Measurements from ENCODE around the gene KDM2B.

DNA sequence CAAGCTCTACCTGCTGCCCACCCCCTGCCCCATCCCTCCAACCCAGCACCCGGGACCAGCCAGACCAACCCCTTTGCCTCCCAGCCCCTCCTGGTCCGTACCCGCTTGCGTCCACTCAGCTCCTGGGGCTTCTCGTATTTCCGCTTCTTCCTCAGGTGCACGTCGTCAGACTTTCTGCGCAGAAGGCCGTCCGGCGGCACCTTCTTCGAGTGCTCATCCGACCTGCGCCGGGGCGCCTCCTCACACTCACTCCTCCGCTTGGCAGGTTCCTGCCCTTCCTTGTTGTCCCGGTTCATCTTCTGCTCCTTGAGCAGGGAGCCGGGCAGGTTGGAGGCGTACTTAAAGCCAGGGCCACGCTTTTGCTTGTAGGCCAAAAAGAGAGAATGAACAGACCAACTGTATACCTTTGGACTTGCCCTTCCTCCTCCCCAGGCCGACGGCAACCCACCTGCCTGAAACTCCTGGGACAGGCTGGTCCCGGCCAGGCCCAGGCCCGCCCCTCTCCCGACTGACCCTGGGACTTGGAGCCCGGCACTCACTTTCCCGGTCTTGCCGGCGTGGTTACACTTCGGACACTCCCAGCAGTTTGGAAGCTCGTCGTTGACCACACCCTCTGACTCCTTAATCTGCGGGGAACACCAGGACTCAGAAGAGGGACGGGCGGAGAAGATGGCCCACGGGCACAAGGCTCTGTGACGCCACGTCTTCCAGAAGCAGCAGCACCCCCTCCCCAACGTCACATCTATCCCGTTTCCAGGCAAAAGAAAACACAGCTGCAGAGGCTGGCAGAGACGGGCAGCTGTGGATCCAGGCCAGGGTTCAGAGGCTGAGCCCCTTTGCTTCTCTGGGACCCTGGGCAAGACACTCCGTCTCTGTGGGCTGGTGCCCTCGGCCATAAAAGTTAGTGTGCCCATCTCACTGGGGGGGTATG is 136.6 kb downstream of the KDM2B start:
- no peak for TF ChIP-seq CREB1 (CRISPR knock-in tag; IDR thresholded peaks at IDR 0.05; ENCODE audit: low read depth)
- TF ChIP-seq, protein P1, sequence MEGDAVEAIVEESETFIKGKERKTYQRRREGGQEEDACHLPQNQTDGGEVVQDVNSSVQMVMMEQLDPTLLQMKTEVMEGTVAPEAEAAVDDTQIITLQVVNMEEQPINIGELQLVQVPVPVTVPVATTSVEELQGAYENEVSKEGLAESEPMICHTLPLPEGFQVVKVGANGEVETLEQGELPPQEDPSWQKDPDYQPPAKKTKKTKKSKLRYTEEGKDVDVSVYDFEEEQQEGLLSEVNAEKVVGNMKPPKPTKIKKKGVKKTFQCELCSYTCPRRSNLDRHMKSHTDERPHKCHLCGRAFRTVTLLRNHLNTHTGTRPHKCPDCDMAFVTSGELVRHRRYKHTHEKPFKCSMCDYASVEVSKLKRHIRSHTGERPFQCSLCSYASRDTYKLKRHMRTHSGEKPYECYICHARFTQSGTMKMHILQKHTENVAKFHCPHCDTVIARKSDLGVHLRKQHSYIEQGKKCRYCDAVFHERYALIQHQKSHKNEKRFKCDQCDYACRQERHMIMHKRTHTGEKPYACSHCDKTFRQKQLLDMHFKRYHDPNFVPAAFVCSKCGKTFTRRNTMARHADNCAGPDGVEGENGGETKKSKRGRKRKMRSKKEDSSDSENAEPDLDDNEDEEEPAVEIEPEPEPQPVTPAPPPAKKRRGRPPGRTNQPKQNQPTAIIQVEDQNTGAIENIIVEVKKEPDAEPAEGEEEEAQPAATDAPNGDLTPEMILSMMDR (conservative IDR thresholded peaks at IDR 0.05; ENCODE audit: low read depth in 2 of 2), result no peak
- no peak for TF ChIP-seq EZH2phosphoT487 (IDR thresholded peaks at IDR 0.05; ENCODE audit: unreplicated experiment)
- no peak for TF ChIP-seq POLR2AphosphoS5 (IDR thresholded peaks at IDR 0.05; ENCODE audit: low read depth)
- TF ChIP-seq, protein P2, sequence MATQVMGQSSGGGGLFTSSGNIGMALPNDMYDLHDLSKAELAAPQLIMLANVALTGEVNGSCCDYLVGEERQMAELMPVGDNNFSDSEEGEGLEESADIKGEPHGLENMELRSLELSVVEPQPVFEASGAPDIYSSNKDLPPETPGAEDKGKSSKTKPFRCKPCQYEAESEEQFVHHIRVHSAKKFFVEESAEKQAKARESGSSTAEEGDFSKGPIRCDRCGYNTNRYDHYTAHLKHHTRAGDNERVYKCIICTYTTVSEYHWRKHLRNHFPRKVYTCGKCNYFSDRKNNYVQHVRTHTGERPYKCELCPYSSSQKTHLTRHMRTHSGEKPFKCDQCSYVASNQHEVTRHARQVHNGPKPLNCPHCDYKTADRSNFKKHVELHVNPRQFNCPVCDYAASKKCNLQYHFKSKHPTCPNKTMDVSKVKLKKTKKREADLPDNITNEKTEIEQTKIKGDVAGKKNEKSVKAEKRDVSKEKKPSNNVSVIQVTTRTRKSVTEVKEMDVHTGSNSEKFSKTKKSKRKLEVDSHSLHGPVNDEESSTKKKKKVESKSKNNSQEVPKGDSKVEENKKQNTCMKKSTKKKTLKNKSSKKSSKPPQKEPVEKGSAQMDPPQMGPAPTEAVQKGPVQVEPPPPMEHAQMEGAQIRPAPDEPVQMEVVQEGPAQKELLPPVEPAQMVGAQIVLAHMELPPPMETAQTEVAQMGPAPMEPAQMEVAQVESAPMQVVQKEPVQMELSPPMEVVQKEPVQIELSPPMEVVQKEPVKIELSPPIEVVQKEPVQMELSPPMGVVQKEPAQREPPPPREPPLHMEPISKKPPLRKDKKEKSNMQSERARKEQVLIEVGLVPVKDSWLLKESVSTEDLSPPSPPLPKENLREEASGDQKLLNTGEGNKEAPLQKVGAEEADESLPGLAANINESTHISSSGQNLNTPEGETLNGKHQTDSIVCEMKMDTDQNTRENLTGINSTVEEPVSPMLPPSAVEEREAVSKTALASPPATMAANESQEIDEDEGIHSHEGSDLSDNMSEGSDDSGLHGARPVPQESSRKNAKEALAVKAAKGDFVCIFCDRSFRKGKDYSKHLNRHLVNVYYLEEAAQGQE (IDR thresholded peaks at IDR 0.05; ENCODE audit: unreplicated experiment), result no peak
- TF ChIP-seq JUNB (IDR thresholded peaks at IDR 0.05; ENCODE audit: unreplicated experiment), result no peak

All from GM23338 (cell line).